GM23248 (cell line): Measurements from ENCODE around the gene FAM110C. TPM values are rescaled to one million over a fixed set of nuclear protein-coding genes. Genes with fewer than 3 reads are reported as not detected.
"Not testable (repeated sequence)": the region's sequence is repeated elsewhere in the genome, so short reads cannot be mapped to it uniquely, and the experiment has no call there.

Experiments used
- DNase-seq: peaks from one replicate; pipeline ENCODE4 v3.0.0-alpha.2; 2015
- H2AFZ ChIP-seq: fragments of 200-600 bp; sonication (generic); 2 replicates; pipeline ENCODE4 v1.6.1; 2016; ENCODE audit warnings: antibody characterized with exemption
- H3F3A ChIP-seq: fragments of 200-600 bp; sonication (generic); 2 replicates; pipeline ENCODE4 v1.6.1; 2016; ENCODE audit warnings: mild to moderate bottlenecking, antibody characterized with exemption, mixed run types; ENCODE audit not compliant: insufficient read depth
- H3K27ac ChIP-seq: fragments of 200-600 bp; sonication (generic); 2 replicates; pipeline ENCODE4 v1.5.1; 2016; ENCODE audit warnings: mild to moderate bottlenecking
- H3K27me3 ChIP-seq: fragments of 200-600 bp; sonication (generic); replicated peaks from 2 replicates; pipeline ENCODE4 v1.6.1; 2016; ENCODE audit warnings: mild to moderate bottlenecking; ENCODE audit not compliant: insufficient read depth
- H3K36me3 ChIP-seq: fragments of 200-600 bp; sonication (generic); 2 replicates; pipeline ENCODE4 v1.6.1; 2016; ENCODE audit warnings: low read depth, mild to moderate bottlenecking
- H3K4me1 ChIP-seq: fragments of 200-600 bp; sonication (generic); 2 replicates; pipeline ENCODE4 v1.6.1; 2016; ENCODE audit warnings: mild to moderate bottlenecking; ENCODE audit not compliant: insufficient read depth
- H3K4me2 ChIP-seq: fragments of 200-600 bp; sonication (generic); one replicate; pipeline ENCODE4 v1.6.1; 2016; ENCODE audit warnings: mild to moderate bottlenecking; ENCODE audit not compliant: unreplicated experiment
- H3K4me3 ChIP-seq: fragments of 200-600 bp; sonication (generic); 2 replicates; pipeline ENCODE4 v1.5.1; 2016; ENCODE audit warnings: mild to moderate bottlenecking
- H3K79me2 ChIP-seq: fragments of 200-600 bp; sonication (generic); 2 replicates; pipeline ENCODE4 v1.6.1; 2016; ENCODE audit warnings: mild to moderate bottlenecking; ENCODE audit not compliant: insufficient read depth
- H3K9ac ChIP-seq: fragments of 200-600 bp; sonication (generic); 2 replicates; pipeline ENCODE4 v1.6.1; 2016; ENCODE audit warnings: mild to moderate bottlenecking
- H3K9me2 ChIP-seq: fragments of 200-600 bp; sonication (generic); 2 replicates; pipeline ENCODE4 v1.6.1; 2016; ENCODE audit warnings: mixed run types, mild to moderate bottlenecking, moderate library complexity; ENCODE audit not compliant: insufficient read depth
- H3K9me3 ChIP-seq: fragments of 200-600 bp; sonication (generic); one replicate; pipeline ENCODE4 v1.6.1; 2017; ENCODE audit warnings: low read depth
- H4K20me1 ChIP-seq: fragments of 200-600 bp; sonication (generic); 2 replicates; pipeline ENCODE4 v1.6.0; 2016; ENCODE audit not compliant: insufficient read depth
- EZH2 ChIP-seq: fragments of 200-600 bp; sonication (generic); IDR thresholded peaks from 2 replicates; pipeline ENCODE4 v1.6.1; 2018; ENCODE audit warnings: antibody characterized with exemption, mild to moderate bottlenecking; ENCODE audit not compliant: insufficient read depth, poor library complexity, severe bottlenecking
- EZH2phosphoT487 ChIP-seq: fragments of 200-600 bp; sonication (generic); IDR thresholded peaks from 2 replicates; pipeline ENCODE4 v1.6.1; 2018; ENCODE audit warnings: antibody characterized with exemption, moderate library complexity, mild to moderate bottlenecking, low read depth; ENCODE audit not compliant: insufficient read depth
- WGBS, 2 experiments: methylation state at CpG; one replicate each; pipeline ENCODE4 v1.1.6; 2015 to 2017; ENCODE audit warnings: low lambda C conversion rate in 2 of 2, low coverage in 1 of 2; ENCODE audit errors: missing lambda C conversion rate in 2 of 2; 5-methylcytosine and 5-hydroxymethylcytosine counted together
- in situ Hi-C: fragments of 300-500 bp; cut with MboI; formaldehyde crosslinking; loops from 2 replicates; pipeline ENCODE4 v1.15.0; 2020
- polyA plus RNA-seq: library from polyadenylated mRNA; unstranded; fragments of >200 nt; fragmentation: Nextera tagmentation; extraction: Ambion mirVana; gene quantifications from 2 replicates; pipeline ENCODE4 v1.2.1, GENCODE V29; 2016
- total RNA-seq: library from RNA; depleted of rRNA; stranded (reverse); fragments of >200 nt; shearing (Covaris generic); gene quantifications from 2 replicates; pipeline ENCODE4 v1.2.3, GENCODE V29; 2014

FAM110C gene
- total and polyA plus RNA-seq, 2 experiments from 2014 or later, result not detected

GRCh38 chr2:29253-29652, 17.1 kb downstream of the FAM110C start:
- no peak for TF ChIP-seq EZH2
- TF ChIP-seq EZH2phosphoT487, result no peak
- no peak for DNase-seq
- H3K9me2 ChIP-seq, result no peaks in the 10 kb centered on the region
- WGBS, 2 experiments, result 0 to 7% methylated on average over 1 of the region's 1 CpG
- in situ Hi-C loops, result no loop called here
- H3K27me3 ChIP-seq, result no peaks in the 10 kb centered on the region
- H3K79me2 ChIP-seq, result no peaks in the 10 kb centered on the region
- no peak overlapping the region for H2AFZ ChIP-seq
- no peaks in the 10 kb centered on the region for H4K20me1 ChIP-seq
- H3K4me2 ChIP-seq, result no peak overlapping the region
- H3K4me1 ChIP-seq, result no peaks in the 10 kb centered on the region
- H3K27ac ChIP-seq, result no peak overlapping the region
- no peak overlapping the region for H3K9ac ChIP-seq
- H3F3A ChIP-seq, result no peaks in the 10 kb centered on the region
- no peaks in the 10 kb centered on the region for H3K36me3 ChIP-seq
- H3K4me3 ChIP-seq, result no peak overlapping the region
- no peaks in the 10 kb centered on the region for H3K9me3 ChIP-seq

DNA sequence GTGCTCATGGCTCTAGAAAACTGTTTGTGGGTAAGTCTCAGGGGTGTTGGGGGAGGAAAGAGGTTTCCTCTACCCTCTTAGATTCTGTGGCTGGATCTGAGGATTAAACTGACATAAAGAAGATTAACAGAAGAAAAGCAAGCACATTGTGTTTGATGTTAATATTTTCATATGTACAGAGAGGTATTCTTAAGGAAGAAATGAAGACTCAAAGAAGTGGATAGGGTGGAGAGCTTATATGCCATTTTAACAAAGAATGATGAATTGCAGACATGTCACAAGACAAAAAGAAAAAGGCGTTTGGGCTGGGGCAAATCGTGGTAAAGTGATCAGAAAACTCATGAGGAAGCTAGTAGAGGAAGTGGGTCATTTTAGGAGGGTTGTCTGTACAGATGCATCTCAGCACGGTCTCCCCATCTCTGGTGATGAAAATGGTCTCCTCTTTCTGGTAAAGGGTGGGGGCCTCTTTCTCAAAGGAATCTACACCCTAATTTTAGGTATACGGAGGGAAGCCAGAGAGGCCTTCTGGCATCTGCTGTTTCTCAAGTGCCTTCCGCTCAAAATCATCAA, 17.8 kb downstream of the FAM110C start:
- no peak for DNase-seq
- no peaks in the 10 kb centered on the region for H3K4me1 ChIP-seq
- TF ChIP-seq EZH2, result no peak
- TF ChIP-seq EZH2phosphoT487, result no peak
- WGBS, 2 experiments, result 17 to 20% methylated on average over 5 of the region's 5 CpGs
- no peaks in the 10 kb centered on the region for H3K36me3 ChIP-seq
- no peak overlapping the region for H3K4me2 ChIP-seq
- H2AFZ ChIP-seq, result no peak overlapping the region
- H3K27me3 ChIP-seq, result no peaks in the 10 kb centered on the region
- no peaks in the 10 kb centered on the region for H4K20me1 ChIP-seq
- no peaks in the 10 kb centered on the region for H3K79me2 ChIP-seq
- H3K9me2 ChIP-seq, result no peaks in the 10 kb centered on the region
- H3K4me3 ChIP-seq, result no peak overlapping the region
- H3K9me3 ChIP-seq, result no peaks in the 10 kb centered on the region
- no peak overlapping the region for H3K9ac ChIP-seq
- no peak overlapping the region for H3K27ac ChIP-seq
- H3F3A ChIP-seq, result no peaks in the 10 kb centered on the region
- in situ Hi-C loops, result no loop called here

GRCh38 chr2:26891-27290, 19.4 kb downstream of the FAM110C start:
- in situ Hi-C loops, result no loop called here
- no peaks in the 10 kb centered on the region for H3K4me1 ChIP-seq
- WGBS, 2 experiments, result 22 to 27% methylated on average over 4 of the region's 4 CpGs
- H4K20me1 ChIP-seq, result no peaks in the 10 kb centered on the region
- H3F3A ChIP-seq, result no peaks in the 10 kb centered on the region
- H3K9me3 ChIP-seq, result no peaks in the 10 kb centered on the region
- H3K27me3 ChIP-seq, result no peaks in the 10 kb centered on the region
- no peak for TF ChIP-seq EZH2phosphoT487
- TF ChIP-seq EZH2, result no peak
- H3K9me2 ChIP-seq, result no peaks in the 10 kb centered on the region
- no peak overlapping the region for H3K4me3 ChIP-seq
- no peak for DNase-seq
- no peaks in the 10 kb centered on the region for H3K79me2 ChIP-seq
- no peak overlapping the region for H3K9ac ChIP-seq
- H3K4me2 ChIP-seq, result no peak overlapping the region
- H2AFZ ChIP-seq, result no peak overlapping the region
- no peak overlapping the region for H3K27ac ChIP-seq
- no peaks in the 10 kb centered on the region for H3K36me3 ChIP-seq

DNA sequence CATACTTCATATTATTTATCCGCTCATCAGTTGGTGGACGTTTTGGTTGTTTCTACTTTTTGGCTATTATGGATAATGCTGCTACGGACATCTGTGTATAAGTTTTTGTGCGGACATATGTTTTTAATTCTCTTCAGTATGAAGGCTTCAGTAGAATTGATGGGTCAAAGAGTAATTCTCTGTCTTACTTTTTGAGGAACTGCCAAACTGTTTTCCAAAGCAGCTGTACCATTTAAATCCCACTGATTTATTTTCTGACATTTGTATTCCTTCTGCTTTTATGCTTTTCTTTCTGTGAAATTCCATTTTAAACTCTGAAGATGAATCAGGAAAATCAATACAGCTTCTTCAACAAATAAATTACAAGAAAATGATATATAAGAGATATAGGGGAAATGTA, 20.8 kb downstream of the FAM110C start:
- no peaks in the 10 kb centered on the region for H3F3A ChIP-seq
- H3K9me3 ChIP-seq, result no peaks in the 10 kb centered on the region
- H3K36me3 ChIP-seq, result no peaks in the 10 kb centered on the region
- no peak overlapping the region for H2AFZ ChIP-seq
- H3K4me3 ChIP-seq, result no peak overlapping the region
- H3K79me2 ChIP-seq, result no peaks in the 10 kb centered on the region
- H4K20me1 ChIP-seq, result no peaks in the 10 kb centered on the region
- H3K27me3 ChIP-seq, result no peaks in the 10 kb centered on the region
- no peaks in the 10 kb centered on the region for H3K9me2 ChIP-seq
- H3K4me2 ChIP-seq, result no peak overlapping the region
- TF ChIP-seq EZH2phosphoT487, result no peak
- no peak for DNase-seq
- no peak overlapping the region for H3K9ac ChIP-seq
- WGBS, 2 experiments, result 13 to 22% methylated on average over 4 of the region's 4 CpGs
- H3K4me1 ChIP-seq, result no peaks in the 10 kb centered on the region
- H3K27ac ChIP-seq, result no peak overlapping the region
- in situ Hi-C loops, result no loop called here

- H2AFZ ChIP-seq, H4K20me1 ChIP-seq, H3K9me3 ChIP-seq, H3K4me1 ChIP-seq, H3K27me3 ChIP-seq, in situ Hi-C loops, H3K4me2 ChIP-seq, H3K36me3 ChIP-seq, DNase-seq, H3K4me3 ChIP-seq, H3K79me2 ChIP-seq, H3K9me2 ChIP-seq, H3F3A ChIP-seq, H3K27ac ChIP-seq, H3K9ac ChIP-seq: not testable (repeated sequence)
- 9 to 12% methylated on average over 4 of the region's 4 CpGs for WGBS, 2 experiments
Observed at GRCh38 chr2:24591-24990, 21.7 kb downstream of the FAM110C start.
